ENCODE measurements around the gene PGS1. TPM values are rescaled to one million over a fixed set of nuclear protein-coding genes. Genes with fewer than 3 reads are reported as not detected.

PGS1 gene
- total RNA-seq, 4 donors from 2014 or later: 23.9 to 51.7 (median 34.2) TPM

DNA sequence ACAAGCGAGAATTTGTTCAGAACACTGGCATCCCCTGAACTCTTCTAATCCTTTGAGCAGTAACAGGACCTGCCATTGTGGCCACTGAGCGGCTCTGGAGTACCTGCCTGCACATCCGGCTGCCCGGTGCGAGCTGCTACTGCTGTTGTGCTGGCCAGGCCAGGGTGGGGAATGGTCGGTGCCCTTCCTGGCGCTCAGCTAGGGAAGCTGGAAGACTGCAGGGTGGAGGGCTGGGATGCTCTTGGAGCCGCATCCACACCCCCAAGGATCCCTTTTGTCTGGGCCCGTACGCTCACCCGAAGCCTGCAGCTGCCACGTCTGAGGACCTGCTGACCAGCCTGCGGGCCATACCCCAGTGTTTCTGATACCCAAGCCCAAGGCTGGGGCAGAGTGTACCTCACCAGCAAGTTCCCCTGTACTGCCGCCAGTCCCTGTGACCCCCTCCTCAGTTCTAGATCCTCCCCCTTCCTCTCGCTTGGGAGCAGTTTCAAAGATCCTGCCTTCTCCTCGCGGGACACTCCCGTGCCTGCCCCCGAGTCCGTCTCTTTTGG, 49.7 kb downstream of the PGS1 start:
- TF ChIP-seq EP300 (IDR thresholded peaks at IDR 0.05): no peak
- no peak for TF ChIP-seq POLR2AphosphoS5 (IDR thresholded peaks at IDR 0.05)
- TF ChIP-seq, protein P1, sequence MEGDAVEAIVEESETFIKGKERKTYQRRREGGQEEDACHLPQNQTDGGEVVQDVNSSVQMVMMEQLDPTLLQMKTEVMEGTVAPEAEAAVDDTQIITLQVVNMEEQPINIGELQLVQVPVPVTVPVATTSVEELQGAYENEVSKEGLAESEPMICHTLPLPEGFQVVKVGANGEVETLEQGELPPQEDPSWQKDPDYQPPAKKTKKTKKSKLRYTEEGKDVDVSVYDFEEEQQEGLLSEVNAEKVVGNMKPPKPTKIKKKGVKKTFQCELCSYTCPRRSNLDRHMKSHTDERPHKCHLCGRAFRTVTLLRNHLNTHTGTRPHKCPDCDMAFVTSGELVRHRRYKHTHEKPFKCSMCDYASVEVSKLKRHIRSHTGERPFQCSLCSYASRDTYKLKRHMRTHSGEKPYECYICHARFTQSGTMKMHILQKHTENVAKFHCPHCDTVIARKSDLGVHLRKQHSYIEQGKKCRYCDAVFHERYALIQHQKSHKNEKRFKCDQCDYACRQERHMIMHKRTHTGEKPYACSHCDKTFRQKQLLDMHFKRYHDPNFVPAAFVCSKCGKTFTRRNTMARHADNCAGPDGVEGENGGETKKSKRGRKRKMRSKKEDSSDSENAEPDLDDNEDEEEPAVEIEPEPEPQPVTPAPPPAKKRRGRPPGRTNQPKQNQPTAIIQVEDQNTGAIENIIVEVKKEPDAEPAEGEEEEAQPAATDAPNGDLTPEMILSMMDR (IDR thresholded peaks at IDR 0.05): no peak
- no peak for TF ChIP-seq POLR2A (IDR thresholded peaks at IDR 0.05)
- Histone ChIP-seq H3K4me3 (no peak overlapping the region), H3K36me3 (peaks cover 60% of the 10 kb centered on the region), H3K27ac (no peak overlapping the region), H3K4me1 (peaks cover 12% of the 10 kb centered on the region), H3K27me3 (no peaks in the 10 kb centered on the region), H3K9me3 (no peaks in the 10 kb centered on the region)
- WGBS: 85% methylated on average over 19 of the region's 20 CpGs
- DNase-seq (ENCODE audit: low spot score in 2 of 2): no peak

DNA sequence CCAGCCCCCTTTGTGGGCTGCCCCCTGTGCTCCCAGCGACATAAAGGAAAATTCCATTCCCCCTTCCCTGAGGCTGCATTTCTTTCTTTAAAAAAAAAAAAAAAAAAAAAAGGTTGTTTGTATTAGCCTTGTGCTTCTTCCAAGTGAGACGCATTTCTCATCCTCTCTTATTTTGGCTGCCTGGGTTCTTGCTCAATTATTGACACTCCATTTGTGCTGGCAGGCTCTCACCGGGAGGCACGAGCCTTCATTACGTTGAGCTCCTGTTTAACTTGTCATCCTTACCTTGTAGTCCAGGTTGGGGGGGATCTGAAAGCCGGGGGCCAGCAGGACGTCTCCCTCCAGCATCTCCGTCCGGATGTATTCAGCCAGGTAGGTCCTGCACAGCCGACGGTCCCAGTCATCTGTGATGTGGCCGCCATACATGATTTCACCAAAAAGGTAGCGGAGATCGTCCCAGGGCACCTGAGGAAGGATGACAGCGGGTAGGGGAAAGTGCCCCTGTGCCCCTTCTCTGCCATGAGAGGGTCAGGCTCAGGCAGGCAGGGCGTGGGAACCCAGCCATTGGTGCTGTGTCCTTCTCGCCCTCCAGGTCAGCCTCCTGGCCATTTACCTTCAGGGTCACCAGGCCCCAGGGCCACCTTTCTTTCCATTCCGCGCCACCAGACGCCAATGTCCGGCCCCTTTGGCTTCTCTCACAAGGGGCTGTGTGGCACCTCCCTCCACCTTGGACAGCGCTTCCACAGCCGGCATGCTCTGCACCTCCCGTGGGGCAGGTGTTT, 50.6 kb downstream of the PGS1 start:
- peaks cover 2% of the 10 kb centered on the region for H3K4me1 ChIP-seq
- H3K27ac ChIP-seq: no peak overlapping the region
- TF ChIP-seq, protein P1 (IDR thresholded peaks at IDR 0.05): no peak
- TF ChIP-seq POLR2A (IDR thresholded peaks at IDR 0.05): no peak
- TF ChIP-seq EP300 (IDR thresholded peaks at IDR 0.05): no peak
- TF ChIP-seq POLR2AphosphoS5 (IDR thresholded peaks at IDR 0.05): no peak
- DNase-seq (ENCODE audit: low spot score in 2 of 2): no peak
- no peaks in the 10 kb centered on the region for H3K27me3 ChIP-seq
- WGBS: 79% methylated on average over 21 of the region's 24 CpGs
- no peaks in the 10 kb centered on the region for H3K9me3 ChIP-seq
- H3K4me3 ChIP-seq: no peak overlapping the region
- peaks cover 50% of the 10 kb centered on the region for H3K36me3 ChIP-seq

DNA sequence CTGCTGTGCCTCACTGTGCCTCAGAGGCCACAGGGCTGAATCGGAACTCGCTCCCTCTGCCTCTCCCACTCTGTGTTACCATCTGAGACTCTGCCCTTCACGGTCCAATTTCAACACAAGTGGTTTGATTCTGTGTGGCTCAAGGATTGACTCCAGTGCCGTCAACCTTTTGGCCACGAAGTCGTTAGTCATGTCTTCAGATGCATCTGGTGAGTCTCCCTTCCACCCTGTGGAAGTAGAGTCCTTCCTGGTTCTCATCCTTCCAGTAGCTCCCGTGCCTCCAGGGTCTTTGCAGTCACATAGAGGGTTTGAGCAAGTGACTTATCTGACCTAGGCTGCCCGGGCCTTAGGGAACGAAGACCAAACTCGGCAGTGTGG, 51.2 kb downstream of the PGS1 start:
- no peaks in the 10 kb centered on the region for H3K4me1 ChIP-seq
- no peaks in the 10 kb centered on the region for H3K27me3 ChIP-seq
- no peaks in the 10 kb centered on the region for H3K9me3 ChIP-seq
- no peak overlapping the region for H3K27ac ChIP-seq
- 82% methylated on average over 10 of the region's 10 CpGs for WGBS
- no peak for DNase-seq (ENCODE audit: low spot score in 2 of 2)
- TF ChIP-seq POLR2A (IDR thresholded peaks at IDR 0.05) (no peak), EP300 (IDR thresholded peaks at IDR 0.05) (no peak), POLR2AphosphoS5 (IDR thresholded peaks at IDR 0.05) (no peak)
- TF ChIP-seq, protein P1 (IDR thresholded peaks at IDR 0.05): no peak
- peaks cover 45% of the 10 kb centered on the region for H3K36me3 ChIP-seq
- no peak overlapping the region for H3K4me3 ChIP-seq

DNA sequence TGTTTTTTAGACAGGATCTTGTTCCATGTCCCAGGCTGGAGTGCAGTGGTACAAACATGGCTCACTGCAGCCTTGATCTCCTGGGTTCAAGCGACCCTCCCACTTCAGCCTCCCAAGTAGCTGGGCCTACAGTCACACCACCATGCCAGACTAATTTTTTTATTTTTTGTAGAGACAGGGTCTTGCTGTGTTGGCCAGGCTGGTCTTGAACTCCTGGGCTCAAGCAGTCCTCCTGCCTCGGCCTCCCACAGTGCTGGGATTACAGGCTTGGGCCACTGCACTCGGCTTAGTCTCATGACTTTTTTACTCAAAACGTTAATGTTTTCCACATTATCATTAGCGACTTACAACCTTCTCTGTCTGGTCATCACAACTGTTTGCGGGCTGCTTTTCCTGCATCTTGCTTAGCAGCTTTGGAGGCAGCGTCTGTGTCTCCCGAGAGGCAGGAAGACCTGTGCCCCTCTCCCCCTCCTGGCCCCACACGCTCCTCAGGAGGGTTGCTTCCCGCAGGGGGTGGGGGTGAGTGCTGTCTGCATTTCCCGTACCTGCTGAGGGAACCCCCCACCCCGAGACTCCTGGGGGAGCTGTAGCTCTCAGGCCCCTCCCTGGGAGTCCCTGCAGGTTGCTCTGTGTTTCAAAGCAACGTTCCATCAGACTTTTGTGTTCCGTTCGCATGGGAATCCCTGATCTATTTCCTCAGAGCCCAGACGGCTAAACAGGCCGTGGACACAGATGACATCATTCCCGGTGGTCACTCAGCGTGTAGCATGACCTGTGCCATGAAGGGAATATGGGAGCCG, 52.6 kb downstream of the PGS1 start:
- H3K27me3 ChIP-seq: no peaks in the 10 kb centered on the region
- 66% methylated on average over 17 of the region's 20 CpGs for WGBS
- no peak for DNase-seq (ENCODE audit: low spot score in 2 of 2)
- H3K9me3 ChIP-seq: no peaks in the 10 kb centered on the region
- no peak for TF ChIP-seq POLR2AphosphoS5 (IDR thresholded peaks at IDR 0.05)
- TF ChIP-seq POLR2A (IDR thresholded peaks at IDR 0.05): no peak
- no peak for TF ChIP-seq EP300 (IDR thresholded peaks at IDR 0.05)
- TF ChIP-seq, protein P1 (IDR thresholded peaks at IDR 0.05): no peak
- H3K4me1 ChIP-seq: no peaks in the 10 kb centered on the region
- peaks cover 30% of the 10 kb centered on the region for H3K36me3 ChIP-seq
- H3K4me3 ChIP-seq: no peak overlapping the region
- H3K27ac ChIP-seq: no peak overlapping the region

DNA sequence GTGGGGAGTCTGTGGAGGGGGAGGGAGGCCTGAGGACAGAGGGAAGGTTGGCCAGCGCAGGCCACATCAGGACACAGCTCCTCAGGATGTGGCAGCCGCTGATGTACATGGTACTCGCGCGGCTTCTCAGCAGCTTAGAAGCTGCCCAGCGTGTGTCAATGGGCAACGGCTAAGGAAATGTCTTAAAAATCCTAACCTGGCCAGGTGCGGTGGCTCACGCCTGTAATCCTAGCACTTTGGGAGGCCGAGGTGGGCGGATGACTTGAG, 53.2 kb downstream of the PGS1 start:
- H3K4me3 ChIP-seq: no peak overlapping the region
- H3K27ac ChIP-seq: no peak overlapping the region
- TF ChIP-seq POLR2AphosphoS5 (IDR thresholded peaks at IDR 0.05): no peak
- TF ChIP-seq POLR2A (IDR thresholded peaks at IDR 0.05): no peak
- no peak for TF ChIP-seq EP300 (IDR thresholded peaks at IDR 0.05)
- TF ChIP-seq, protein P1 (IDR thresholded peaks at IDR 0.05): no peak
- whole genome bisulfite sequencing: 94% methylated on average over 10 of the region's 11 CpGs
- no peak for DNase-seq (ENCODE audit: low spot score in 2 of 2)
- H3K27me3 ChIP-seq: no peaks in the 10 kb centered on the region
- H3K36me3 ChIP-seq: peaks cover 24% of the 10 kb centered on the region
- H3K4me1 ChIP-seq: no peaks in the 10 kb centered on the region
- H3K9me3 ChIP-seq: no peaks in the 10 kb centered on the region
